SIG-M5 treated with dmso at 0.1 percent for 504 hours (cell line): ENCODE results near the gene VAV1.
A peak's percentile ranks its signal among the peaks of the same experiment; 100 is the strongest.
"Not testable (repeated sequence)": the region's sequence is repeated elsewhere in the genome, so short reads cannot be mapped to it uniquely, and the experiment has no call there.

ENCODE experiments used
- DNase-seq: peaks from one replicate; lab custom pipeline; 2025; ENCODE audit not compliant: unreplicated experiment; lab: John Stamatoyannopoulos, UW

Gene VAV1

GRCh38 chr19:6737284-6737872 is 35.1 kb upstream of the VAV1 start, which contains the start of gene GPR108:
TSS of gene GPR108 (minus strand) at chr19:6737580. CDS start at chr19:6737576, 4 bp downstream.
- peak; percentile 100 for DNase-seq

GRCh38 chr19:6737873-6738786 is 34.4 kb upstream of the VAV1 start:
- DNase-seq: peak; percentile 85

- no peak for DNase-seq
Observed at GRCh38 chr19:6738787-6739389, 33.6 kb upstream of the VAV1 start.

GRCh38 chr19:6739390-6739882 is 33.1 kb upstream of the VAV1 start, which contains the start of gene TRIP10:
TSS of gene TRIP10 (plus strand) at chr19:6739680. CDS start at chr19:6739762, 82 bp downstream.
- DNase-seq: peak; percentile 40

- DNase-seq: no peak
Observed at GRCh38 chr19:6739883-6740588, 32.5 kb upstream of the VAV1 start.

- DNase-seq: no peak
Observed at GRCh38 chr19:6740589-6741343, 31.7 kb upstream of the VAV1 start.

- no peak for DNase-seq
Observed at GRCh38 chr19:6743066-6743465, 29.4 kb upstream of the VAV1 start.

- no peak for DNase-seq
Observed at GRCh38 chr19:6743714-6744380, 28.7 kb upstream of the VAV1 start.

- no peak for DNase-seq
Observed at GRCh38 chr19:6744381-6745301, 27.9 kb upstream of the VAV1 start.

- no peak for DNase-seq
Observed at GRCh38 chr19:6745965-6746364, 26.5 kb upstream of the VAV1 start.

- DNase-seq: not testable (repeated sequence)
Observed at GRCh38 chr19:6748543-6748942, 24.0 kb upstream of the VAV1 start.

GRCh38 chr19:6750062-6750461 is 22.4 kb upstream of the VAV1 start:
- no peak for DNase-seq

GRCh38 chr19:6751189-6751588 is 21.3 kb upstream of the VAV1 start:
- no peak for DNase-seq

- DNase-seq: no peak
Observed at GRCh38 chr19:6752256-6753177, 20.0 kb upstream of the VAV1 start.

GRCh38 chr19:6753178-6754031 is 19.1 kb upstream of the VAV1 start:
- peak; percentile 83 for DNase-seq

GRCh38 chr19:6754136-6754535 is 18.4 kb upstream of the VAV1 start:
- no peak for DNase-seq
